ENCODE results near the gene FLOT2.

DNA sequence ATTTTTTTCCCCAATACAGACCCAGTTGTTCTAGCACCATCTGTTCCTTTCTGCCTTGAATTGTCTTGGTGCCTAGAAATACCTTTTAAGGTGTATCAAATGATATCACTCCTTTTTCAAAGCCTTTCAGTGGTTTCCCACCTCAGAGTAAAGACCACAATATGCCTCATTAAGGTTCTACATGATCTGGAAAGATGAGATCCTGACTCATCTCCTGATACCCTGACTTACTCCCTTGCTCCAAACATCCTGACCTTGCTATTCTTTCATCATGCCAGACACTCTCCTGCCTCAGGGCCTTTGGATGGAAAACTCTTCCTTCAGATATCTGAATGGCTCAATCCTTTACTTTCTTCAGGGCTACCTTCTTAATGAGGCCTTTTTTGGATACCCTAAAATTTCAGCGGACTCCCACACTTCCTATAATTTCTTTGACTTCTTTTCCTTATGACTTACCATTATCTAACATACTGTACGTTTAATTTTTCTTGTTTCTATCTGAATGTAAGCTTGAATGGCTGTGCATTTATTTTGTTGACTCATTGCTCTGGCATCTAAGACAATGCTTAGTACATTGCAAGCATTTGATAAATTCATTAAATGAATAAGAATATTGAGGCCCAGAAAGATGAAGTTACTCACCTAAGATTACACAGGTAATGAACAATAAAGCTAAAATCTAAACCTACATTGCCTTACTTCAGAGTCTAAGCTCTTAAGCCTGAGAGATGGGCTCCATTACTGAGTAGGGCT, 19.2 kb downstream of the FLOT2 start:
- no peak for TF ChIP-seq CTBP1 (IDR thresholded peaks at IDR 0.05; ENCODE audit: borderline replicate concordance)
- no peak for TF ChIP-seq FOXM1 (IDR thresholded peaks at IDR 0.05; ENCODE audit: borderline replicate concordance)
- no peak for TF ChIP-seq ARNT (IDR thresholded peaks at IDR 0.05)
- TF ChIP-seq FOXA1 (IDR thresholded peaks at IDR 0.05) = no peak
- no peak for TF ChIP-seq SP1 (IDR thresholded peaks at IDR 0.05)

All from HEK293T (cell line).